Ramos (cell line): Measurements from ENCODE around the gene MITF.

Experiments used
- in situ Hi-C: fragments of 300-500 bp; cut with MboI; formaldehyde crosslinking; loops from one replicate; pipeline ENCODE4 v1.14.3; 2022; ENCODE audit warnings: low sequenced_read_pairs; ENCODE audit not compliant: unreplicated experiment

The MITF gene

GRCh38 chr3:69751074-69751476 is 11.8 kb downstream of the MITF start:
- in situ Hi-C loops = no loop called here

GRCh38 chr3:69752241-69752640 is 13.0 kb downstream of the MITF start:
- in situ Hi-C loops = no loop called here

- in situ Hi-C loops = no loop called here
Measured at GRCh38 chr3:69753179-69753775, 14.0 kb downstream of the MITF start.

GRCh38 chr3:69755795-69756194 is 16.5 kb downstream of the MITF start:
- in situ Hi-C loops = no loop called here

GRCh38 chr3:69761896-69762767 is 22.9 kb downstream of the MITF start:
- in situ Hi-C loops = no loop called here

- in situ Hi-C loops = no loop called here
Measured at GRCh38 chr3:69762768-69763229, 23.5 kb downstream of the MITF start.

- in situ Hi-C loops = no loop called here
Measured at GRCh38 chr3:69763458-69763857, 24.2 kb downstream of the MITF start.

GRCh38 chr3:69764121-69764741 is 25.0 kb downstream of the MITF start:
- in situ Hi-C loops = no loop called here

GRCh38 chr3:69764861-69765260 is 25.6 kb downstream of the MITF start:
- in situ Hi-C loops = no loop called here

GRCh38 chr3:69766638-69767037 is 27.4 kb downstream of the MITF start:
- in situ Hi-C loops = no loop called here

- in situ Hi-C loops = no loop called here
Measured at GRCh38 chr3:69767571-69767970, 28.3 kb downstream of the MITF start.

- in situ Hi-C loops = no loop called here
Measured at GRCh38 chr3:69768438-69768837, 29.2 kb downstream of the MITF start.

GRCh38 chr3:69770219-69770618 is 31.0 kb downstream of the MITF start:
- in situ Hi-C loops = no loop called here

GRCh38 chr3:69770976-69771634 is 31.8 kb downstream of the MITF start:
- in situ Hi-C loops = no loop called here

GRCh38 chr3:69772152-69772867 is 33.0 kb downstream of the MITF start:
- in situ Hi-C loops = no loop called here

GRCh38 chr3:69774029-69774428 is 34.8 kb downstream of the MITF start:
- in situ Hi-C loops = no loop called here

- in situ Hi-C loops = no loop called here
Measured at GRCh38 chr3:69775751-69776150, 36.5 kb downstream of the MITF start.

GRCh38 chr3:69776289-69776688 is 37.0 kb downstream of the MITF start:
- in situ Hi-C loops = no loop called here

GRCh38 chr3:69776920-69777581 is 37.8 kb downstream of the MITF start:
- in situ Hi-C loops = no loop called here

GRCh38 chr3:69777582-69777967 is 38.3 kb downstream of the MITF start:
- in situ Hi-C loops = no loop called here
